Suprapubic skin (tissue), 3 donors: ENCODE data around the gene CLTCL1.

Source experiments
- CTCF ChIP-seq, 2 donors: fragments of 200-600 bp in 1 of 2; fragments of 450-650 bp in 1 of 2; sonication (generic) in 1 of 2; IDR thresholded peaks; one replicate each; pipeline ENCODE4 v1.5.1; 2016 to 2019; ENCODE audit warnings: antibody characterized with exemption in 2 of 2, mild to moderate bottlenecking in 1 of 2, moderate library complexity in 1 of 2
- POLR2AphosphoS5 ChIP-seq, 3 donors: sonication (generic); formaldehyde crosslinking; IDR thresholded peaks; one replicate each; pipeline ENCODE4 v1.6.1; 2017; ENCODE audit warnings: antibody characterized with exemption in 3 of 3

GRCh38 chr22:19132693-19133400 is 158.7 kb downstream of the CLTCL1 start:
- no peak for TF ChIP-seq CTCF (IDR thresholded peaks at IDR 0.05)
- TF ChIP-seq POLR2AphosphoS5 (IDR thresholded peaks at IDR 0.05), result no peak
